Astrocyte (in vitro differentiated cells and primary cell): Measurements from ENCODE around the gene VEGFB.

ENCODE experiments used
- CTCF ChIP-seq: IDR thresholded peaks from 2 replicates; pipeline ENCODE4 v1.5.1; 2011; ENCODE audit warnings: low read depth, mild to moderate bottlenecking, inconsistent platforms, low read length, moderate library complexity; ENCODE audit not compliant: insufficient read depth
- EZH2 ChIP-seq: IDR thresholded peaks from 2 replicates; pipeline ENCODE4 v1.6.1; 2012; ENCODE audit warnings: mild to moderate bottlenecking, low read length, inconsistent platforms; ENCODE audit not compliant: insufficient read depth

GRCh38 chr11:64241491-64242374, 7.3 kb downstream of the VEGFB start:
- TF ChIP-seq CTCF: no peak
- TF ChIP-seq EZH2: no peak
